ENCODE measurements around the gene PKD1L1. TPM values are rescaled to one million over a fixed set of nuclear protein-coding genes. Genes with fewer than 3 reads are reported as not detected.
A peak's percentile ranks its signal among the peaks of the same experiment; 100 is the strongest.

Gene PKD1L1
- total RNA-seq, 2 donors from 2014 or later, result 0.56 to 0.82 TPM

GRCh38 chr7:47887016-47887640 is 61.1 kb downstream of the PKD1L1 start:
- ATAC-seq, result no peak
- DNase-seq, result no peak
- intact Hi-C loops (cut with DNase I, micrococcal nuclease), result no loop called here

GRCh38 chr7:47885987-47886811 is 62.1 kb downstream of the PKD1L1 start:
- ATAC-seq (no peak), DNase-seq (no peak)
- intact Hi-C loops (cut with DNase I, micrococcal nuclease), result no loop called here

DNA sequence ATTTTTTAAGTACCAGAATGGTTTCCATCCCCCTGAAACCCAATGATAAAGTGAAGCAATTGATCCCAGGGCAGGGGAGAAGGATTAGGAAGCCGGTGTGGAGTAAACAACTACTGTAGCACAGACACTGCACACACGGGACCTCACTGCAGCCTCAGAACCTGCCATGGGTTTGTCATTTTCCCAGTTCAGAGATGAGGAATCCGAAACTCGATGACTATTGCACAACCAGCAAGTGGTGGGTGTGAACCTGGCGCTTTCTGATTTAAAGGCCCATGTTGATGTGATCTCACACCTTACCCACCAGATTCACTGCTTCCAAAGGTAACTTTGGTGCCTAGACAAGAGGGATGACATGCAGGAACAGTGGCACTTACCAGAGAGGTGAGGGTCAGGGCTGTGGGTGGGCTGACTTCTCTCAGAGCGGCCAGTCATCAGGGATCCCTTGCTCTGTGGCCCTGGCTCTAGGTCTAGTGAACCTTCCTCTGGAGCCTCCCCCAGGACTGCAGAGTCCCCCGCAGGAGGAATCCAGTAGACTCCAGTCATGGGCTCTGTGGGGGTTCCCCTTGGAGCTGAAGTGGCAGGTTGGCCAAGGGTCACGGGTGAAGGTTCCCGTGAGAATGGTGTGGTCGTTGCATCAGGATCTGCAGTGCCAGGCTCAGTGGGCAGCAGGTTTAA is 62.8 kb downstream of the PKD1L1 start:
- intact Hi-C loops (cut with DNase I, micrococcal nuclease), result no loop called here
- no peak for DNase-seq
- no peak for ATAC-seq

- ATAC-seq (no peak), DNase-seq (no peak)
- intact Hi-C loops (cut with DNase I, micrococcal nuclease), result no loop called here
Measured at GRCh38 chr7:47884675-47885074, 63.6 kb downstream of the PKD1L1 start.

GRCh38 chr7:47882635-47883034 is 65.6 kb downstream of the PKD1L1 start:
- DNase-seq (no peak), ATAC-seq (no peak)
- intact Hi-C loops (cut with DNase I, micrococcal nuclease), result no loop called here

DNA sequence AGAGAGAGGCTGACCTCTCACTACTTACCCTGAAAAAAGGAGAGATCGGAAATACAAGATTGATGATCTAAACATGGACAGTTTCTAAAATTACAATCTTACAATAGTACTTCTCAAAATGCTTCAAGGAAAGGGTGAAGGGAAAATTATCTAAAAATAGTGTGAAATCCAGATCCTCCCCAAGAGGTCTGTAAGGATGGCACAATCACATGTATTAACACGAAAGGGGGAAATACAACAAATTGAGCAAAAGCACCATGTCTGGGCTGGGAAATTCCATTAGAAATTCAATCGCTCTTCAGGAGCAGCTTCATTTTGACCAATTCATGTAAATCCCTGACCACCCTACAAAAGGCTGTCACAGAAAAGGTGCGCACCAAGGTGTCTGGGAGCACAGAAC is 67.0 kb downstream of the PKD1L1 start:
- DNase-seq, result no peak
- intact Hi-C loops (cut with DNase I, micrococcal nuclease), result no loop called here
- no peak for ATAC-seq

GRCh38 chr7:47878662-47879061 is 69.6 kb downstream of the PKD1L1 start:
- DNase-seq, result no peak
- intact Hi-C loops (cut with DNase I, micrococcal nuclease), result no loop called here
- no peak for ATAC-seq

DNA sequence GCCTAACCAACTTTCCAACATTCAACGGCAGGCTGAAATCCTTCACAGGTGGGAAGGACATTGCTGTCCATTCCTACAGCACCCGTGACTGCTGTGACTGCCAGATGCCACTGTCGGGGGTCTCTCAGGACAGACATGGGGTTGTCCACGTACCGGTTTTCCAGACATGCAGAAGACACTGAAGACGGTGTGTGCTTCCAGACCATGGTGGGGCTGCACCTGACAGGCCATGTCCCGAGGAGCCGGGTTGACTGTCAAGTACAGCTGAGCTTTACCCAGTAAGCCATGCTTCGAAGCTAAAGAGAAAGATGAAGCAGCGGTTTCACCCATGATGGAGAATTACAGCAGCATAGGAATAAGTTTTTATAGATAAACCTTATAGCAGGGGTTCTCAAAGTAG is 70.9 kb downstream of the PKD1L1 start:
- ATAC-seq (no peak), DNase-seq (no peak)
- intact Hi-C loops (cut with DNase I, micrococcal nuclease), result no loop called here

GRCh38 chr7:47875998-47876744 is 72.1 kb downstream of the PKD1L1 start:
- no peak for DNase-seq
- intact Hi-C loops (cut with DNase I, micrococcal nuclease), result no loop called here
- no peak for ATAC-seq

GRCh38 chr7:47875406-47875805 is 72.9 kb downstream of the PKD1L1 start:
- DNase-seq (no peak), ATAC-seq (no peak)
- intact Hi-C loops (cut with DNase I, micrococcal nuclease), result no loop called here

DNA sequence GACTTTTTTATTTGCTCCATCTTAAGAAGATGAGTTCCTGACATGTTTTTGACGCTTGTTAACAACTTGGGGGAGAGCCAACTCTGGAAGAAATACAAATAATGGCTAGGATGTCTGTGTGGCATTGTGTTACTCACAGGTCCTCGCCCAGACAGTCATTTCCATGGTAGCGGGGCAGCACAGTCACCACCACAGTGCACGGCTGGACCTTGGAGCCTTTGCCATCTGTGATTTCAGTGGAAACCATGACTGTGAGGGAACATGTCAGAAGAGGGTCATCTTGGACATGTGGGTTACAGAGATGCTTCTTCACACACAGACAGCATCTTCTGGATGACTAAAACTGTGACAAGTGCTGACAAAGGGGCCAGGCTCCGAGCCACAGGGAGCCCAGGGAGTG is 74.5 kb downstream of the PKD1L1 start:
- DNase-seq, result no peak
- intact Hi-C loops (cut with DNase I, micrococcal nuclease), result no loop called here
- ATAC-seq, result no peak

GRCh38 chr7:47867286-47867685 is 81.0 kb downstream of the PKD1L1 start:
- no peak for ATAC-seq
- intact Hi-C loops (cut with DNase I, micrococcal nuclease), result no loop called here
- no peak for DNase-seq

GRCh38 chr7:47866120-47866519 is 82.1 kb downstream of the PKD1L1 start:
- intact Hi-C loops (cut with DNase I, micrococcal nuclease), result no loop called here

GRCh38 chr7:47852330-47853245 is 95.7 kb downstream of the PKD1L1 start:
- intact Hi-C loops (cut with DNase I, micrococcal nuclease), result no loop called here
- no peak for ATAC-seq
- peak in 1 of 2 donors; percentile 15 for DNase-seq

More at GRCh38 chr7:47866120-47866519, 82.1 kb downstream of the PKD1L1 start:
- DNase-seq, result no peak
- no peak for ATAC-seq

DNA sequence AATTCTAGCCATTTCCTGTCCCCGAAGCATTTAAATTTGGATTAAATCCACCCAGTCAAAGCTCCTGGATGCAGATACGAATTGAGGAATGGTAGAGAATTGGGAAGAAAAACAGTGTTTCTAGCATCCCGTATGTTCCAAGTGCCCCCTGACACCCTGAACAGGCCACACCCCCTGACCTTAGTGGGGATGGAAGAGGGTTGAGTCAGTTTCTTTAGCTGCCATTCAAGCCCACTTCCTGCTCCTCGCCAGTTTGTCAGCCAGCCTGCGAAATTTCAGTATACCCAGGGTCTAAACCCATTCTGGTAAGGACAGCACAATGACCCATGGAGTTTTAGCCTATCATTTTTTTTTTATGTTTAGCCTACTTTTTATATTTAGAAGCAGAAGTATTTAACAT is 101.1 kb downstream of the PKD1L1 start:
- ATAC-seq (no peak), DNase-seq (no peak)
- intact Hi-C loops (cut with DNase I, micrococcal nuclease), result no loop called here

DNA sequence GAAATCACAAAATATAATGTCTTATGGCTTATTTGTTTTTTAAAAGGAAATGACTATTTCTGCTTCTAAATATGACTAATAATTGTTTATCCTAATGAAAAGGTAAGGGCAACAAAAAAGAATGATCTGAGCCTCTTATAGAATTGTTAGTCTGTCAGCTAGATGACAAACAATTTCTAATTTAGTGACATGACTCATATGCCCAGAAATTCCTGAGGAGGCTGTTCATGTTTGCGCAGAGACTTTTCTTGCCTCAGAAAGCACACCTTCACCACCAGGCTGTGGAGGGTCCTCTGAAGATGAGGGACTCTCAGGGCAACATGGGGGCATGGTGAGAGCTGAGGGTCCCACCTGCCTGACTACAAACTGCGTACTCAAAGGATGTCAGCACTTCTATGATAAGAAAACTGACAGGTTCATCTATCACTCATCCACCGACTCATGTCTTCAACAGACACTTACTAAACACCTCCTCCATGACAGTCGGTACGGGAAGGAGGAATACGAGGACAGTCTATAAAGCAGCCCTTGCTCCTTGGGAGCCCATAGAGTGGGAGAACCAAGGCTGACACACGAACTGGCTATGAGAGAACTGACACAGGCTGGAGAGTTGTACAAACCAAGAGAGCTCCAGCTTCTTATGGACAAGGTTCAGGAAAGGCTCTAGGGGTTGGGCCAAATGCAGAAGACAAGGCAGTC is 102.0 kb downstream of the PKD1L1 start:
- intact Hi-C loops (cut with DNase I, micrococcal nuclease), result no loop called here
- DNase-seq (no peak), ATAC-seq (no peak)

- no peak for DNase-seq
- intact Hi-C loops (cut with DNase I, micrococcal nuclease), result no loop called here
- ATAC-seq, result no peak
Measured at GRCh38 chr7:47844311-47844710, 104.0 kb downstream of the PKD1L1 start.

GRCh38 chr7:47843291-47843690 is 105.0 kb downstream of the PKD1L1 start:
- no peak for DNase-seq
- no peak for ATAC-seq
- intact Hi-C loops (cut with DNase I, micrococcal nuclease), result no loop called here
